Pancreas (tissue), 10 donors: Measurements from ENCODE around the gene GLIS2. TPM values are rescaled to one million over a fixed set of nuclear protein-coding genes. Genes with fewer than 3 reads are reported as not detected.

Source experiments
- ATAC-seq, 4 donors: fragments of 200-7000 bp; cut with Tn5 transposase; one replicate each; pipeline versions ENCODE4 v1.8.0 to v1.9.1; 2020; ENCODE audit warnings: mild to moderate bottlenecking in 4 of 4, moderate library complexity in 4 of 4
- DNase-seq, 6 donors: peaks; one replicate each; pipeline ENCODE4 v3.0.0-alpha.2; 2020
- FAIRE-seq: peaks from 2 replicates; lab custom pipeline; 2012; peaks lifted over from hg19 to GRCh38; lab: Jason Lieb, UNC
- H3K27ac ChIP-seq, 4 donors: fragments of 200-600 bp; sonication (generic); 1 replicate in 3 of 4; 2 replicates in 1 of 4; pipeline versions ENCODE4 v1.5.0 to v1.8.0; 2020
- H3K27me3 ChIP-seq, 4 donors: fragments of 200-600 bp; one replicate each; pipeline ENCODE4 v1.8.0; 2021
- H3K36me3 ChIP-seq, 3 donors: fragments of 200-600 bp; sonication (generic) in 1 of 3; one replicate each; pipeline versions ENCODE4 v1.5.0 to v1.8.0; 2020 to 2021
- H3K4me1 ChIP-seq, 3 donors: fragments of 200-600 bp; one replicate each; pipeline ENCODE4 v1.8.0; 2021
- H3K4me3 ChIP-seq, 4 donors: fragments of 200-600 bp; sonication (generic) in 2 of 4; one replicate each; pipeline versions ENCODE4 v1.5.0 to v1.8.0; 2020 to 2021
- H3K9me3 ChIP-seq, 4 donors: fragments of 200-600 bp; one replicate each; pipeline ENCODE4 v1.8.0; 2021
- CTCF ChIP-seq, 4 donors: fragments of 200-600 bp; sonication (generic) in 3 of 4; IDR thresholded peaks; one replicate each; pipeline versions ENCODE4 v1.5.0 to v1.8.0; 2021; ENCODE audit warnings: antibody characterized with exemption in 4 of 4
- WGBS, 2 donors: extraction: QIAGEN DNeasy Blood & Tissue Kit; methylation state at CpG; one replicate each; pipeline ENCODE4 v1.1.7; 2013; 5-methylcytosine and 5-hydroxymethylcytosine counted together
- intact Hi-C, 3 donors: fragments of 100-400 bp; cut with DNase I; formaldehyde crosslinking; loops; one replicate each; pipeline versions ENCODE4 v1.11.1 to v1.14.2; 2022
- polyA plus RNA-seq, 2 donors: library from polyadenylated mRNA; stranded (reverse); fragments of 200-250 nt; gene quantifications; one replicate each; pipeline ENCODE4 v1.2.3, GENCODE V29; 2013
- total RNA-seq, 6 donors: library from RNA; stranded (reverse); fragmentation: NEBNext Ultra II Directional in 4 of 6; extraction: Animal tissue kit (Norgen Biotek cat#: 25700) in 4 of 6; gene quantifications; one replicate each; pipeline versions ENCODE4 v1.2.1 to v1.2.4, GENCODE V29; 2021 to 2023
- donor health status: healthy with polysubstance abuse.
- donor health status: DM: no; HTN: no; CAD: no; lungs with moderate emphysema.
- donor health status: DM: no; HTN: no; CAD: no.
- donor health status: control.
- donor health status: control.
- donor health status: Bipolar disorder and iron deficiency.
- donor health status: DM: yes; HTN: yes; CAD: no.
- donor health status: DM: no; HTN: no; CAD: no.
- donor health status: DM: no; HTN: no; CAD: no.
- donor health status: DM: yes; HTN: yes; CAD: no.

GLIS2 gene
- total and polyA plus RNA-seq, 8 donors: 5.5 to 15.1 (median 10.9) TPM

- no peak for TF ChIP-seq CTCF (IDR thresholded peaks at IDR 0.05)
- FAIRE-seq: no peak
- Histone ChIP-seq H3K27ac (no peak overlapping the region), H3K9me3 (no peaks in the 10 kb centered on the region), H3K27me3 (no peaks in the 10 kb centered on the region), H3K4me1 (no peaks in the 10 kb centered on the region), H3K36me3 (no peaks in the 10 kb centered on the region), H3K4me3 (no peak overlapping the region)
- intact Hi-C loops: no loop called here
- 93 to 97% methylated on average over 2 of the region's 2 CpGs for WGBS, 2 donors
- DNase-seq: no peak
- no peak for ATAC-seq
These were observed 37.8 kb upstream of the GLIS2 start for GRCh38 chr16:4277987-4278513.

DNA sequence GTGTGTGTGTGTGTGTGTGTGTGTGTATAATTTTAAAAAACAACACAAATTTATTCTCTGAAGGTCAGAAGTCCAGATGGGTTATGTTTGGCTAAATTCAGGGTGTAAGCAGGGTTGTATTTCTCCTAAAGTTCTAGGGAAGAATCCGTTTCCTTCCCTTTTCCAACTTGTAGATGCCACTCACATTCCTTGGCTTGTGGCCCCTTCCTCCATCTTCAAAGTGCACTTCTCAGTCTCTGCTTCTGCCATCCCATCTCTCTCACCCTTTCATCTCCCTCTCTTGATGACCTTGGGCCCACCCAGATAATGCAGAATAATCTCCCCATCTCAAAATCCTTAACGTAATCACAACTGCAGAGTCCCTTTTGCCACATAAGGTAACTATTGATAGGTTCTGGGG, 35.2 kb upstream of the GLIS2 start:
- Histone ChIP-seq H3K4me1 (no peaks in the 10 kb centered on the region), H3K36me3 (no peaks in the 10 kb centered on the region), H3K27me3 (no peaks in the 10 kb centered on the region), H3K4me3 (no peak overlapping the region), H3K9me3 (no peaks in the 10 kb centered on the region), H3K27ac (no peak overlapping the region)
- no peak for DNase-seq
- no peak for ATAC-seq
- TF ChIP-seq CTCF (IDR thresholded peaks at IDR 0.05): no peak
- no peak for FAIRE-seq
- intact Hi-C loops: loop anchor here in 2 of 3 donors (10.0 kb wide), 2 partner anchors 54 to 124 kb away; no protein-coding TSS in a partner anchor
- 93 to 97% methylated on average over 2 of the region's 2 CpGs for WGBS, 2 donors

GRCh38 chr16:4283441-4283840, 32.4 kb upstream of the GLIS2 start:
- no peak overlapping the region for H3K27ac ChIP-seq
- no peak for ATAC-seq
- no peaks in the 10 kb centered on the region for H3K36me3 ChIP-seq
- TF ChIP-seq CTCF (IDR thresholded peaks at IDR 0.05): no peak
- intact Hi-C loops: loop anchor here in 2 of 3 donors (10.0 kb wide), 2 partner anchors 51 to 121 kb away; no protein-coding TSS in a partner anchor
- H3K4me3 ChIP-seq: no peak overlapping the region
- DNase-seq: no peak
- no peaks in the 10 kb centered on the region for H3K27me3 ChIP-seq
- 71 to 78% methylated on average over 8 of the region's 8 CpGs for WGBS, 2 donors
- H3K9me3 ChIP-seq: no peaks in the 10 kb centered on the region
- no peaks in the 10 kb centered on the region for H3K4me1 ChIP-seq
- FAIRE-seq: no peak

DNA sequence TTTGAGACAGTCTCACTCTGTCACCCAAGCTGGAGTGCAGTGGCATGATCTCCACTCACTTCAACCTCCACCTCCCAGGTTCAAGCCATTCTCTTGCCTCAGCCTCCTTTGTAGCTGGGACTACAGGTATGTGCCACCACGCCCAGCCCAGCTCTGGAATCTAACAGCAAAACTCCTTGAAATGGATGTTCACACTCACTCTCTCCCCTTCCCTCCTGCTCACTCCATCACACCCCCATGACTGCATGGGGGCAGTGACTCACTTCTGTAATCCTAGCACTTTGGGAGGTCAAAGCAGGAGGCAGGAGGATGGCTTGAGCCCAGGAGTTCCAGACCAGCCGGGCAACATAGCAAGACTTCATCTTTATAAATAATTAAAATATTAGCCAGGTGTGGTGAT, 31.9 kb upstream of the GLIS2 start:
- TF ChIP-seq CTCF (IDR thresholded peaks at IDR 0.05): no peak
- Histone ChIP-seq H3K4me3 (no peak overlapping the region), H3K4me1 (peaks cover 0 to 3% (median 0%) of the 10 kb centered on the region in 3 donors), H3K27ac (no peak overlapping the region), H3K27me3 (no peaks in the 10 kb centered on the region), H3K36me3 (no peaks in the 10 kb centered on the region), H3K9me3 (no peaks in the 10 kb centered on the region)
- WGBS, 2 donors: 72 to 75% methylated on average over 2 of the region's 2 CpGs
- intact Hi-C loops: loop anchor here in 2 of 3 donors (10.0 kb wide), 2 partner anchors 51 to 121 kb away; no protein-coding TSS in a partner anchor
- no peak for FAIRE-seq
- no peak for ATAC-seq
- DNase-seq: no peak

- Histone ChIP-seq H3K4me3 (no peak overlapping the region), H3K27ac (no peak overlapping the region), H3K9me3 (no peaks in the 10 kb centered on the region), H3K27me3 (no peaks in the 10 kb centered on the region), H3K36me3 (no peaks in the 10 kb centered on the region), H3K4me1 (peaks cover 0 to 3% (median 0%) of the 10 kb centered on the region in 3 donors)
- no peak for ATAC-seq
- intact Hi-C loops: loop anchor here in 2 of 3 donors (10.0 kb wide), 2 partner anchors 50 to 120 kb away; no protein-coding TSS in a partner anchor
- DNase-seq: no peak
- FAIRE-seq: no peak
- no peak for TF ChIP-seq CTCF (IDR thresholded peaks at IDR 0.05)
- 52 to 59% methylated on average over 10 of the region's 10 CpGs for WGBS, 2 donors
These were observed 30.7 kb upstream of the GLIS2 start for GRCh38 chr16:4285167-4285566.
